Fibroblast of upper back skin (primary cell): ENCODE data around the gene SEPSECS.

Experiments
- DNase-seq: peaks from one replicate; pipeline ENCODE4 v3.0.0-alpha.2; 2013

SEPSECS gene

DNA sequence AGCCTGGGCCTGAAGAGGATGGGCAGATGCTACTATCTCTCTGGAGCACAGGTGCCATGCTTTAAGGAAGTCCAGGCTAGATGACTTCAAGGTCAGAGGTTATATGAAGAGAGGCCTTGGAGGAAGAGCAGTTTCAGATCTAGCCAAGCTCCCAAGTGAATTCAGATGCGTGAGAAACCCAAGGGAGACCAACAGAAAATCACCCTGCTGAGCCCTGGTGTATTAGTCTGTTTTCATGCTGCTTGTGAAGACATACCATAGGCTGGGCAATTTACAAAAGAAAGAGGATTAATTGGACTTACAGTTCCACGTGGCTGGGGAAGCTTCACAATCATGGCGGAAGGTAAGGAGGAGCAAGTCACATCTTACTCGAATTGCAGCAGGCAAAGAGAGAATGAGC lies 81.7 kb downstream of the SEPSECS start:
- DNase-seq, result no peak

DNA sequence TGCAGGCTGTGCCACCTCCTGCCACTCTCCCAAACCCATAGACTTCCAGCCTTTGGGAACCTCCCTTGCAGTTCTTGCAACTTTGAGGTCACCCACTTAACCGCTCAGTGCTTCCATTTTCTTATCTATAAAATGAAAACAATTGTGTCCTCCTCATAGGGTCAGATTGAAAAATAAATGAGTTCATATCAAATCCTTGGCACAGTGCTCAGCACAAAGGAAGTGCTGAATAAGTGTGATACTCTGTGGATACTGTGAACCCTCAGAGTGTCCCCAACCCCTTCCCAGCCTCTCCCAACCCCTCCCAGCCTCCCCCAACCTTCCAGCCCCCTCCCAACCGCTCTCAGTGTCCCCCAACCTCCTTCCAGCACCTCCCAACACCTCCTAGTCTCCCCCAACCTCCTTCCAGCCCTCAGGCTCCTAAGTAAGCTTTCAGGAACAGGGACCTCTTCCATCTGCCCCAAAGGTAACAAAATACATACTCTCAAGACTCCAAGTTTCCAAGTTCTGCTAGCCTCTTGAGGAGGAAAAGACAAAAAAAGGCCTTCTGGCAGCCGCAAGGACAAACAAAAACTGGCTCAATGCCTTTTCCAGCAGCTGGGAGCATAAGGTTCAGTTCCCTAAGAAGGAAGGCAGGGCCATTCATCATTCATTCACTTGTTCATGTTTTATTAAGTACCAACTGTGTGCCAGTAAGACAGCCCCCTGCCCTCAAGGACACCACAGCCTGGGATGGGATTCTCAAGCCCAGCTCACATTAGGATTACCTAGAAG lies 83.4 kb downstream of the SEPSECS start:
- DNase-seq, result no peak

- DNase-seq, result no peak
Measured at GRCh38 chr4:25075851-25076250, 84.4 kb downstream of the SEPSECS start.

DNA sequence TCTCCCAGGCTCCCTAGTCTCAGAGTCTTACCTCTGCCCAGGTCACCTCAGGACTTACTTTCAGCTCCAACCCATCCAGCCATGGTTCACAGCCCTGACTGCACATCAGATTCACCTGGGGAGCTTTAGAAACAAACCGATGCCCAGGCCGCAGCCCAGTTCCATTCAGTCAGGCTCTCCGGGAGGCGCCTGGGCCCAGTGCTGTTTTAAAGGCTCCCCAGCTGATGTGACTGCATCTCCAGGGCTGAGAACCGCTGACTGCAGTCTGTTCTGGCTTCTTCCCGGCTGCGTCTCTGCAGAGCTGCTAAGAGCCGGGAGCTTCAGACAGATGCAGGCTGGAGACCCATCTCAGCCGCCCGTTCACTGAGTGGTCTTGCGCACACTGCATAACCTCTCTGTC lies 85.1 kb downstream of the SEPSECS start:
- no peak for DNase-seq

- no peak for DNase-seq
Measured at GRCh38 chr4:25070545-25070944, 89.7 kb downstream of the SEPSECS start.
